Duodenal mucosa (tissue), 2 donors: ENCODE data around the gene CFAP61.

ENCODE experiments used
- H3K27ac ChIP-seq: one replicate; pipeline ENCODE4 v1.7.0; 2013; ENCODE audit warnings: low read depth, low read length
- H3K27me3 ChIP-seq, 2 donors: one replicate each; pipeline ENCODE4 v1.7.0; 2013; ENCODE audit warnings: low read length in 2 of 2, control low read depth in 1 of 2; ENCODE audit not compliant: insufficient read depth in 2 of 2, control insufficient read depth in 1 of 2
- H3K36me3 ChIP-seq, 2 donors: one replicate each; pipeline ENCODE4 v1.7.0; 2013; ENCODE audit warnings: low read length in 2 of 2, control low read depth in 1 of 2; ENCODE audit not compliant: insufficient read depth in 2 of 2, control insufficient read depth in 1 of 2
- H3K4me1 ChIP-seq, 2 donors: one replicate each; pipeline ENCODE4 v1.7.0; 2013; ENCODE audit warnings: low read length in 2 of 2, control low read depth in 1 of 2; ENCODE audit not compliant: insufficient read depth in 2 of 2, control insufficient read depth in 1 of 2
- H3K4me3 ChIP-seq, 2 donors: one replicate each; pipeline ENCODE4 v1.7.0; 2013; ENCODE audit warnings: low read length in 2 of 2, low read depth in 1 of 2
- H3K9ac ChIP-seq, 2 donors: one replicate each; pipeline ENCODE4 v1.7.0; 2013; ENCODE audit warnings: low read length in 2 of 2, low read depth in 1 of 2
- H3K9me3 ChIP-seq, 2 donors: one replicate each; pipeline ENCODE4 v1.7.0; 2013; ENCODE audit warnings: low read length in 2 of 2, control low read depth in 1 of 2; ENCODE audit not compliant: control insufficient read depth in 1 of 2

Gene CFAP61

DNA sequence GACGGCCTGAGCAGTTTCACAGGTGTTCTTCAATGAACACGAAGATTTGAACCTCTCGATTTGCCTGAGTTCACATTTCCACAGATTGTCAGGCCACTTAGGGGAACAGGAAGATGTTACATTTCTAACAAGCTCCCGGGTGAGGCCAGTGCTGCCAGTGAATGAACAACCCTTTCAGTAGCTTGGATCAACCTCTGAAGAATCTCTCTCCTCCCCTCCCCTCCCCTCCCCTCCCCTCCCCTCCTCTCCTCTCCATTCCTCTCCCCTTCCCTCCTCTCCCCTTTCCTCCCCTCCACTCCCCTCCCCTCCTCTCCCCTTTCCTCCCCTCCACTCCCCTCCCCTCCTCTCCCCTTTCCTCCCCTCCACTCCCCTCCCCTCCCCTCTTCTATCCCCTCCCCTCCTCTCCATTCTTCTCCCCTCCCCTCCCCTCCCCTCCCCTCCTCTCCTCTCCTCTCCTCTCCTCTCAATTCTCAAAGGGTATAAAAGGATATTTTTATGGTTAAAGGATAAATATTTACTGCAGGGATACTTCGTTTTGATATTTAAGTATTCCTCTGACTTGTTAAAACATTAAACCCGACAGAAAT lies 201.5 kb downstream of the CFAP61 start:
- Histone ChIP-seq H3K27me3 (no peaks in the 10 kb centered on the region), H3K4me1 (no peaks in the 10 kb centered on the region), H3K9me3 (no peaks in the 10 kb centered on the region), H3K27ac (no peak overlapping the region), H3K4me3 (no peak overlapping the region), H3K36me3 (no peaks in the 10 kb centered on the region), H3K9ac (no peak overlapping the region)

DNA sequence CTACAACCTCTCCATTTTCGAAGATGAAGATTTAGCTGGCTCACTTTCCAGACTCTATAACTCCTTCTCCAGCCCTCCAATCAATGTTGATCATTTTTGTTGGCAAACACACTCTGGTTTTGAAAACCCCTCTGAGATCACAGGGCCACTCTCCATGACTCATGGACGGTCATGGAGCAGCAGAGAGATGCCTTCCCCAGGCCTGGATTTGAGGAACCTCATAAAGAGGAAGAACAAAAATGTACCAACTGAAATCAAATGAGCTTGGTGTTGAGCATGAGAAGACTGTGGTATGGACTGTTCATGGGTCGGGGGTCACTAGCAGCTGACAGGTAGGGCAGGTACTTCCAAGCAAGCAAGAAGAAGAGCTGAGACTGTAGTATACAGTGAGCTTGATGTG lies 202.8 kb downstream of the CFAP61 start:
- Histone ChIP-seq H3K4me3 (no peak overlapping the region), H3K9ac (no peak overlapping the region), H3K27me3 (no peaks in the 10 kb centered on the region), H3K27ac (no peak overlapping the region), H3K36me3 (no peaks in the 10 kb centered on the region), H3K9me3 (no peaks in the 10 kb centered on the region), H3K4me1 (no peaks in the 10 kb centered on the region)

DNA sequence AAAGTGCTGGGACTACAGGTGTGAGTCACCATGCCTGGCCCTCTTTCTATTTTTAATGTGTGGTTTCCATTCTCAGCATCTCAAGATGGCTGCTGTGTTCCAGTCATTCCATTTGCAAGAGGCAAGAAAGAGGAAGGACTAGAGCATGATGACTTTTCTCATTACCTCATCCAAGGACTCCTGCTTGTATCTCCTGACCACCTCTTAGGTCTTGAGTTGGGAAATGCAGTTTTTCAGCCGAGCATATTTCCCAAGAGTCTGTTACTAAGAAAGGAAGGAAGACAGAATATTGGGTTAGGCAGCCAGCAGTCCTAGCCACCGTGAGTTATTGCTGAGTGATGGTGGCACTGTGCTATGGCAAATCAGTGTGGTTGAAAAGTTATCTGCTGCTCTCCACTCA lies 207.2 kb downstream of the CFAP61 start:
- Histone ChIP-seq H3K27me3 (no peaks in the 10 kb centered on the region), H3K4me1 (no peaks in the 10 kb centered on the region), H3K4me3 (no peak overlapping the region), H3K9ac (no peak overlapping the region), H3K36me3 (no peaks in the 10 kb centered on the region), H3K27ac (no peak overlapping the region), H3K9me3 (no peaks in the 10 kb centered on the region)

DNA sequence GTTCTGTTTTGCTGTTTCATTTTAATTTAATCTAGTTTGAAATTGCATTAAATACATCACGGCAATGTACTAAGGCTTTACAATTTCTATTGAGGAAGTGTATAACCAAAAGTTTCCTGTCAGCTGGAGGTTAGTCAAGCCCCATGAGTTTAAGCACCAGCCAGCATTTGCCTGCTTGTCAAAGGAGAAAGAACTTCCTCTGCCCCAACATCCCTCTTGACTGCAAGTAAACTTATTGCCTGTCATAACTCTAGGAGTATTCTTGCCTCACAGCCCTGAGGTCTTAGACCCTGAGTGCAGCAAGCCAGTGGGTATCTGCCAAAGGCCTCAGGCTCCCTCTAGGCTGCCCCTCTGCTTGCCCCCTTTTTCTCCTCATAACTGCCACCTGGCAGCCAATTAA lies 208.8 kb downstream of the CFAP61 start:
- H3K9me3 ChIP-seq = no peaks in the 10 kb centered on the region
- no peak overlapping the region for H3K27ac ChIP-seq
- H3K9ac ChIP-seq = no peak overlapping the region
- no peaks in the 10 kb centered on the region for H3K4me1 ChIP-seq
- no peak overlapping the region for H3K4me3 ChIP-seq
- H3K27me3 ChIP-seq = no peaks in the 10 kb centered on the region
- no peaks in the 10 kb centered on the region for H3K36me3 ChIP-seq

DNA sequence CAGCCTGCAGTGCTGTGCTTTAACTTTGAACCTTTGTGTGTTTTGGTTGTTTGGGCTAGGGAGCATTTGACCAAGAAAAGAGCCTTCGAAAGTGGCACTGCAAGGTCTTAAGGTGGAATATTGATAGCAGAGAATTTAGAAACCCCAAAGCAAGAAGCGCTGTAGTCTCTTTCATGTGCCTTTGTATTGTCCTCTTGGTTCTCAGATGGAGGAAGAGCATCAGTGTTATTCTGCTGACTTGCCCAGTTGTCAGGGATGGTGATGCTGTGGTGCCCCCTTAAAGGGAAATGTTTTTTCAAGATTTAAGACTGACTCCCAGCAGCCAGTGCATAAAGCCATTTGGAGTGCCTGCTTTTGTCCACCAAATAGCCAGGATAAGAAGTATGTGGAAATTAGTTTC lies 212.9 kb downstream of the CFAP61 start:
- Histone ChIP-seq H3K9me3 (no peaks in the 10 kb centered on the region), H3K27me3 (no peaks in the 10 kb centered on the region), H3K27ac (no peak overlapping the region), H3K4me3 (no peak overlapping the region), H3K36me3 (no peaks in the 10 kb centered on the region), H3K4me1 (no peaks in the 10 kb centered on the region), H3K9ac (no peak overlapping the region)

DNA sequence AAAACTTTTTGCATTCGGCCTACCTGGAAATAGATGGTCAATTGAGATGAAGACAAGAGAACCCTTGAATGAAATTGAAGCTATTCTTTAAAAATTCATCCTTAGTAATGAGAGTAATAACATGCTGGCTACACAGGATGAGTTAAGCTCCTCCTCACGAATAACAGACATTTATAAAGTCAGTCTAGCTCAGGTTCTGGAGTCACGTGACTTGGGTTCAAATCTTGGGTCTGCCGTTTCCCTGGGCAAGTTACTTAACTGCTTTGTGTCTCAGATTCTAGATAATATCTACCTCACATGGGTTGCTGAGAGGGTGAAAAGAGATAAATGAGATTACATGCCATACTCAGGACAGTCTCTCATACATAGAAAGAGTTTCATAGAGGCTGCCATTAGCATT lies 214.2 kb downstream of the CFAP61 start:
- H3K27ac ChIP-seq = no peak overlapping the region
- no peaks in the 10 kb centered on the region for H3K4me1 ChIP-seq
- H3K9ac ChIP-seq = no peak overlapping the region
- H3K36me3 ChIP-seq = no peaks in the 10 kb centered on the region
- H3K9me3 ChIP-seq = no peaks in the 10 kb centered on the region
- no peaks in the 10 kb centered on the region for H3K27me3 ChIP-seq
- H3K4me3 ChIP-seq = no peak overlapping the region

DNA sequence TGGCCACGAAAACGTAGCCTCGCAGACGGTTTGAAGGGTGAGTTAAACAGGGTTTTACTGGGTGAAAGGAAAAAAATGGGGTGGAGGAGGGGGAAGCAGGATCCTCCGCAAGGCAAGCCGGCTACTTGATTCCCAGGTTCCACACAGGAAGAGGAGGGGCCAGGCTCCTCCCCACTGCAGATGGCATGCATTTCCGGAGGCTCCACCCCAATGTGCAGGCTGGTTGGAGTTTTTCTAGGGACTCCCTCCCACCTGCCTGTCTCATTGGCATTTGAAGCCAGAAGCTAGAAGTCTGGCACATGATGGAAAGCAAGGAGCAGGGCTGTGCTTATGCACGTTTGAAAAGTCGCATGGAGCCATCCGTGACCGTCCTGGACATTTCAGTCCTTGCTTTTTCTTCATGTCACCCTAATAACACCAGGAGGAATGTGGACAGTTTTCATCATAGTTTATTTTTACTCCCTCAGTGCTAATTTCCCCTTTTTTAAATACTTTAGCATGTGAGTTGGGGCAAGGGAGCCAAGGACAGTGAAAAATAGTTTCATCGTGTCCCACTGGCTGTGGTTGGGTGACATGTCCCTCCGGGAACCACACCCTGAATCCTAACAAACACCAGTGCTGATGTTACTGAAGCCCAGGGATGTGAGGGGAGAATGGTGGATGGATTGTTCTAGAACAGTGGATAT lies 215.5 kb downstream of the CFAP61 start:
- no peaks in the 10 kb centered on the region for H3K4me1 ChIP-seq
- no peaks in the 10 kb centered on the region for H3K27me3 ChIP-seq
- no peak overlapping the region for H3K9ac ChIP-seq
- H3K4me3 ChIP-seq = no peak overlapping the region
- H3K9me3 ChIP-seq = no peaks in the 10 kb centered on the region
- H3K27ac ChIP-seq = no peak overlapping the region
- no peaks in the 10 kb centered on the region for H3K36me3 ChIP-seq

DNA sequence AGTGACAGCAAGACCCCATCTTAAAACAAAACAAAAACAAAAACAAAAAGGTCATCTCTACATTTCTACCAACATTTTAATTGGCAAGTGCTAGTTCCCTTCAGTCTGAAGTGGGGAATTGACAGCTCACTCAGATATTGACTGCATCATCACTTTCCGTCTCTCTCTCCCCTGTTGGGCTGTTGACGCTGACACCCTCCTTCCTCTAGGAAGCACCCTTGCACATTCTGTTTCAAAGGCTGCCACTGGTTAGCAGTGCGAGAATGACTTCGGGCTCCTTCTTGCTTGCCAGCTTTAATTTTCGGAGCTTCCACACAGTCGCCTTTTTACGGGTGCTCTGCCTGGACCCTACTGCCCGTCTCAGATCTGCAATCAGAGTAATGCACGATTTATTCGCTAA lies 218.9 kb downstream of the CFAP61 start:
- no peak overlapping the region for H3K4me3 ChIP-seq
- H3K4me1 ChIP-seq = no peaks in the 10 kb centered on the region
- no peaks in the 10 kb centered on the region for H3K9me3 ChIP-seq
- no peak overlapping the region for H3K9ac ChIP-seq
- no peak overlapping the region for H3K27ac ChIP-seq
- peaks cover 0 to under 1% of the 10 kb centered on the region in 2 donors for H3K27me3 ChIP-seq
- H3K36me3 ChIP-seq = no peaks in the 10 kb centered on the region

DNA sequence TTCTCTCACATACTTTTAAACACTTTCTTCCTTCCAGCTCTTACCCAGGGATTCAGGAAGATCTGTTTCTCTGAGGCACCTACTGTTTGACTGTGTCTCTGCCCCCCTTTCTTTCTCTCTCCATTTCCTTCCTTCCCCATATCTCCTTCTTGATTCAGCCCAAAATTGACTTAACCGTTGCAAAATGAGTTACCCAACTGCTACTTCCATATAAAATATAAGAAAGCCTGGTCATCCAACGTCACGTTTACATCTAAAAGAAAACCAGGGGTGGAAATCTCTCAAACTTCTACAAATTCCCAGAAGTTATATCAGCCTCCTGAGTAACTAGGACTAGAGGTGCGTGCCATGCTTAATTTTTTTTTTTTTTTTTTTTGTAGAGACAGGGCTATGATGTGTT lies 220.4 kb downstream of the CFAP61 start:
- no peaks in the 10 kb centered on the region for H3K9me3 ChIP-seq
- H3K27ac ChIP-seq = no peak overlapping the region
- H3K27me3 ChIP-seq = peaks cover 7 to 8% of the 10 kb centered on the region in 2 donors
- no peak overlapping the region for H3K9ac ChIP-seq
- no peaks in the 10 kb centered on the region for H3K4me1 ChIP-seq
- no peak overlapping the region for H3K4me3 ChIP-seq
- no peaks in the 10 kb centered on the region for H3K36me3 ChIP-seq

DNA sequence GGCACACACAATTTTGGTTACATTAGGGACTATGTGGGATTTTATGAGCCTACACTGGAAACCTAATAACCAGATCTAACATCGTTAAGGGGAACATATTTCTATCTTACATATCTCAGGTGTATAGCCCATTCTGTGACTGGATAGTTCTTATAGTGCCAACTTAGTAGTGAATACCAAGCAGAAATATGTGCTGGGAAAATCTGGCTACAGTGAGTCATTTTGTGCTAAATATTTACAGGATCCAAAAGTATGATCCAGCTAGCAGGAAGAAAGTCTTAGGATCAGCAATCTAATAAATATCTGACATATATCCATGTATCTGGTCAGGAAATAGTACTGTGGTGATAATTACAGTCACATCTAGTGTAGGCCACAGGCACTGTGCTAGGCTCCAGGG lies 221.0 kb downstream of the CFAP61 start:
- Histone ChIP-seq H3K9ac (no peak overlapping the region), H3K27ac (no peak overlapping the region), H3K36me3 (no peaks in the 10 kb centered on the region), H3K4me3 (no peak overlapping the region), H3K4me1 (no peaks in the 10 kb centered on the region), H3K27me3 (peaks cover 10 to 13% of the 10 kb centered on the region in 2 donors), H3K9me3 (no peaks in the 10 kb centered on the region)
